Measurements from ENCODE around the gene CNKSR3. TPM values are rescaled to one million over a fixed set of nuclear protein-coding genes. Genes with fewer than 3 reads are reported as not detected.

CNKSR3 gene
- total RNA-seq, 1 donor from 2014 or later, result 9.5 TPM

DNA sequence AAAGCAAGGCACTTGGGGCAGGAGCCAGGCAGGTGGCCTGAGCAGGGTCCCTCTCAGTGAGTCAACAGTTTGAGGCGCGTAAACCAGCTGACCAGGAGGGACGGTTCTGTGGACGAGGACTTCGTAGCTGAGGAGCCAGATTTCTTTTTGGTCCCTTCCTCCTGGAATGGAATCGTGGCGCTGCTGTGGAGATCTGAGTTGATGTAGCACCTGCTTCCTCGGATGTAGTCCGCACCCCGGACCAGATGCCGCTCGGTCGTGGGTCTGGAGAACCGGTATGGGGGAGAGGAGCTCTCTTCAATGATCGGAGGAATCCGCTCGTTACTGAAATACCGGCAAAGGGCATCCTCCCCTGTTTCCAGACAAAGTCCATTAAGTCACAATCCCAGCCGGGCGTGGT, 104.2 kb downstream of the CNKSR3 start:
- no peaks in the 10 kb centered on the region for H3K36me3 ChIP-seq
- intact Hi-C loops (cut with DNase I), result no loop called here
- H3K27ac ChIP-seq, result no peak overlapping the region
- ATAC-seq (no peak), DNase-seq (no peak)
- H3K9me3 ChIP-seq, result no peaks in the 10 kb centered on the region
- no peaks in the 10 kb centered on the region for H3K27me3 ChIP-seq (ENCODE audit: low read depth)
- H3K4me1 ChIP-seq, result peaks cover 12% of the 10 kb centered on the region
- H3K4me3 ChIP-seq, result no peak overlapping the region
- TF ChIP-seq, protein P1, sequence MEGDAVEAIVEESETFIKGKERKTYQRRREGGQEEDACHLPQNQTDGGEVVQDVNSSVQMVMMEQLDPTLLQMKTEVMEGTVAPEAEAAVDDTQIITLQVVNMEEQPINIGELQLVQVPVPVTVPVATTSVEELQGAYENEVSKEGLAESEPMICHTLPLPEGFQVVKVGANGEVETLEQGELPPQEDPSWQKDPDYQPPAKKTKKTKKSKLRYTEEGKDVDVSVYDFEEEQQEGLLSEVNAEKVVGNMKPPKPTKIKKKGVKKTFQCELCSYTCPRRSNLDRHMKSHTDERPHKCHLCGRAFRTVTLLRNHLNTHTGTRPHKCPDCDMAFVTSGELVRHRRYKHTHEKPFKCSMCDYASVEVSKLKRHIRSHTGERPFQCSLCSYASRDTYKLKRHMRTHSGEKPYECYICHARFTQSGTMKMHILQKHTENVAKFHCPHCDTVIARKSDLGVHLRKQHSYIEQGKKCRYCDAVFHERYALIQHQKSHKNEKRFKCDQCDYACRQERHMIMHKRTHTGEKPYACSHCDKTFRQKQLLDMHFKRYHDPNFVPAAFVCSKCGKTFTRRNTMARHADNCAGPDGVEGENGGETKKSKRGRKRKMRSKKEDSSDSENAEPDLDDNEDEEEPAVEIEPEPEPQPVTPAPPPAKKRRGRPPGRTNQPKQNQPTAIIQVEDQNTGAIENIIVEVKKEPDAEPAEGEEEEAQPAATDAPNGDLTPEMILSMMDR (IDR thresholded peaks at IDR 0.05), result no peak

DNA sequence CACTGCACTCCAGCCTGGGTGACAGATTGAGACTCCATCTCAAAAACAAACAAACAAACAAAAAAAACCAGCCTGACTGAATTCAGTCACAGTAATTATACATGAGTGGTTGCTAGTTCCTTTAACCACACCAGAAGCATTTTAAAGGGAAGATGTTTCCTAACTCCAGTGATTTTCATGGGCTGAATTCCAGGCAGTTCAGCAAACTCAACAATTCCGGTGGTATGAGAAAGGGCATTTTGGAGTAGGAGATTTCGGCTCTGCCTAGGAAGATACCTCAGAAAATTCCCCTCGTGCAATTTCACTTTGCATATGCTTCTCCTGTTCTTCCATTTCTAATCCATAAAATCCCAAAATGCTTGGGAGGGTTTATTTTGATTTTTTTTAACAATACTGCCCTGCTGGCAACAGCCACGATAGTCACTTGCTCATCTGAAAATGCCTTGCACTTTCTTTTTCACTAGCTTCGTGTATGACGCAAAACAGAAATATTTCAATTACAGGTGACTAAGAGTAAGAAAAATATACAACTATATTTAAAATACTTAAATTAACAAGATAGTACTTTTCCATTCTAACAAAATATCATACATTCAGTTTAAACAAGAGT, 105.6 kb downstream of the CNKSR3 start:
- TF ChIP-seq, protein P1 (IDR thresholded peaks at IDR 0.05), result no peak
- no peak overlapping the region for H3K27ac ChIP-seq
- DNase-seq (no peak), ATAC-seq (no peak)
- no peaks in the 10 kb centered on the region for H3K9me3 ChIP-seq
- H3K4me1 ChIP-seq, result peaks cover 2% of the 10 kb centered on the region
- no peaks in the 10 kb centered on the region for H3K27me3 ChIP-seq (ENCODE audit: low read depth)
- no peak overlapping the region for H3K4me3 ChIP-seq
- intact Hi-C loops (cut with DNase I), result no loop called here
- H3K36me3 ChIP-seq, result no peaks in the 10 kb centered on the region

DNA sequence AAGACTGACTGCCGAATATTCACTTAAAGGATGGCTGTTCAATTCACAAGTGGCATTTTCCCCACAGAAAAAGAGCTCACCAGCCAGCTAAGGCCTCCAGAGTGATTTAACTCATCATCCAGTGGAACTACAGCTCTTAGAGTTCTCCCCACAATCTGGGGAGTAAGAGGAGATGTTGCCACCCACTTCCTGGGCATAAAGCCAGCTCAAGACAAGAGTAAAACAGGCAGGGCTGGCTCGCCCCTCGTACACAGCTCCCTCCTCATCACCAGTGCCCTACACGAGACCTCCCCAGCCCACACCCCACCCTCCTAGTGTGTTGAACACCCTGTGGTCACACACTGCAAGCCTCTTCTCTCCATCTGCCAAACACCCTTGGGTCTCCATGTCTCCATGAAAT, 106.7 kb downstream of the CNKSR3 start:
- H3K9me3 ChIP-seq, result no peaks in the 10 kb centered on the region
- TF ChIP-seq, protein P1 (IDR thresholded peaks at IDR 0.05), result no peak
- no peak overlapping the region for H3K4me3 ChIP-seq
- DNase-seq, result no peak
- no peaks in the 10 kb centered on the region for H3K36me3 ChIP-seq
- ATAC-seq, result no peak
- intact Hi-C loops (cut with DNase I), result no loop called here
- no peaks in the 10 kb centered on the region for H3K4me1 ChIP-seq
- H3K27me3 ChIP-seq (ENCODE audit: low read depth), result no peaks in the 10 kb centered on the region
- no peak overlapping the region for H3K27ac ChIP-seq

DNA sequence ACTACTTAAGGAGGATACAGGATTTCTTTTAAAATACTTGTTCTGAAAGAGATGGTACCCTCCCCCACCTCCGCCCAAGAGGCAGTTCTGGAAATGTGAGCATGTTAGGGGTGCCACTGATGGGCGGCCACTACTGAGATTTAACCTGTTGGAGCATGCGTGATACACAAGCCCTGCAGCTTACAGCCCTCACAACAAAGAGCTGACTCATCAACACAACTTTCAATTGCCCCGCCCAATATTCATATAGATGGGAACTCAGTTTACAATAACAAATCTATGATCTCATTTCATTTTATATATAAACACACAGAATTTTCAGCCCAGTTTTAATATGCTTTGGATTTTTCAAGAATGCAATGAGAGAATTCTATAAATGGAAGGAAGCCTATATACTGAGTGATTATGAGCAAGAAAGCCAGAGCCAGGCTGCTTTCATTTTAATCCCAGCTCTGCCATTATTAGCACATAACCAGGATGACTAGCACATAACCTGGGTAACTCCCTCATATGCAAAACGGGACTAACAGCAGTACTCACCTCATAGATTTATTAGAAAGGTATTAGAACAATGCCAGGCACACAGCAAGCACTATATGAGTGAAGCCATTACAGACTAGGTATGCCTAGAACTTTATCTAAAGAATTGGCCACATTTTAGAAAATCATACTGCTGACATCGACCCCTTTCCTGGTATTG, 108.3 kb downstream of the CNKSR3 start:
- Histone ChIP-seq H3K27me3 (ENCODE audit: low read depth) (no peaks in the 10 kb centered on the region), H3K36me3 (no peaks in the 10 kb centered on the region), H3K4me3 (no peak overlapping the region), H3K9me3 (no peaks in the 10 kb centered on the region), H3K4me1 (no peaks in the 10 kb centered on the region), H3K27ac (no peak overlapping the region)
- intact Hi-C loops (cut with DNase I), result no loop called here
- no peak for DNase-seq
- no peak for ATAC-seq
- TF ChIP-seq, protein P1 (IDR thresholded peaks at IDR 0.05), result no peak

DNA sequence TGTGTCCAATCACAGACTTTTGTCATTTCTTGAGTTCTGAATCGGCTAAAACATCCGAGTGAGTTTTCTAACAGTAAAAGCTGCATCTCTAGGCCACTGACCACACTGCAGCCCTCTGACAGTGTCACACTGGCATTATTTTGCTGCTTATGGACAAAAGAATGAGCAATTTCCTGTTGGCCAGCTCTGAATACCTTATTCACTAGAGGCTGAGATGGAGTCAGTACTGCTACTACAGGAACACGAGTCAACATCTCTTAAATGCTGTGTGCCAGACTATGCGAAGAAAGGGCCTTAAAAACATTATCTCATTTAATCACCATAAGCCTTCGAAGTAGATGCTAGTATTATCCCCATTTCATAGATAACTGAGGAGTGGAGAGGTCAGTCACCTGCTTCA, 111.4 kb downstream of the CNKSR3 start:
- TF ChIP-seq, protein P1 (IDR thresholded peaks at IDR 0.05), result no peak
- DNase-seq (no peak), ATAC-seq (no peak)
- no peaks in the 10 kb centered on the region for H3K9me3 ChIP-seq
- intact Hi-C loops (cut with DNase I), result no loop called here
- H3K4me3 ChIP-seq, result no peak overlapping the region
- no peaks in the 10 kb centered on the region for H3K27me3 ChIP-seq (ENCODE audit: low read depth)
- H3K27ac ChIP-seq, result no peak overlapping the region
- H3K36me3 ChIP-seq, result no peaks in the 10 kb centered on the region
- no peaks in the 10 kb centered on the region for H3K4me1 ChIP-seq

Data from lower lobe of right lung (tissue), 2 donors.